SU-DHL-6 (cell line): ENCODE measurements around the gene SIX6.

Experiments
- H2AFZ ChIP-seq: fragments of 200-600 bp; sonication (generic); 2 replicates; pipeline ENCODE4 v1.6.1; 2014; ENCODE audit warnings: low read depth, mild to moderate bottlenecking, moderate library complexity, mixed read lengths, antibody characterized with exemption, low read length; ENCODE audit not compliant: severe bottlenecking
- H3F3A ChIP-seq: fragments of 200-600 bp; shearing (Covaris generic); 2 replicates; pipeline ENCODE4 v1.6.0; 2016; ENCODE audit warnings: antibody characterized with exemption, mild to moderate bottlenecking; ENCODE audit not compliant: insufficient read depth
- H3K27ac ChIP-seq: fragments of 200-600 bp; sonication (generic); 2 replicates; pipeline ENCODE4 v1.5.1; 2016; ENCODE audit warnings: low read depth, mild to moderate bottlenecking, low read length, moderate library complexity, mixed read lengths
- H3K27me3 ChIP-seq: fragments of 200-600 bp; sonication (generic), shearing (Covaris generic); 2 replicates; pipeline ENCODE4 v1.6.0; 2014; ENCODE audit warnings: mild to moderate bottlenecking, low read length
- H3K36me3 ChIP-seq: fragments of 200-600 bp; sonication (generic); 2 replicates; pipeline ENCODE4 v1.6.1; 2014; ENCODE audit warnings: mild to moderate bottlenecking, low read length, mixed read lengths
- H3K4me2 ChIP-seq: fragments of 300-600, 200-600 bp; shearing (Covaris generic), sonication (generic); 2 replicates; pipeline ENCODE4 v1.6.0; 2014; ENCODE audit warnings: low read length, low read depth, mild to moderate bottlenecking; ENCODE audit not compliant: poor library complexity, severe bottlenecking
- H3K4me3 ChIP-seq: fragments of 200-600 bp; sonication (generic); 2 replicates; pipeline ENCODE4 v1.5.1; 2014; ENCODE audit warnings: antibody characterized with exemption, low read length, mild to moderate bottlenecking, mixed read lengths; ENCODE audit not compliant: insufficient read depth, poor library complexity, severe bottlenecking
- H3K79me2 ChIP-seq: fragments of 200-600 bp; sonication (generic); 2 replicates; pipeline ENCODE4 v1.6.1; 2014; ENCODE audit warnings: mild to moderate bottlenecking, low read length, moderate library complexity; ENCODE audit not compliant: insufficient read depth
- H3K9ac ChIP-seq: fragments of 200-600 bp; sonication (generic); 2 replicates; pipeline ENCODE4 v1.7.0; 2014; ENCODE audit warnings: mild to moderate bottlenecking, low read length
- H3K9me2 ChIP-seq: fragments of 200-600 bp; sonication (generic); replicated peaks from 2 replicates; pipeline ENCODE4 v1.6.1; 2014; ENCODE audit warnings: low read length; ENCODE audit not compliant: insufficient read depth
- H3K9me3 ChIP-seq: fragments of 200-600 bp; sonication (generic); 2 replicates; pipeline ENCODE4 v1.6.1; 2014; ENCODE audit warnings: low read length, mixed read lengths; ENCODE audit not compliant: insufficient read depth
- H4K20me1 ChIP-seq: fragments of 200-600 bp; sonication (generic); 2 replicates; pipeline ENCODE4 v1.6.1; 2014; ENCODE audit warnings: low read depth, mild to moderate bottlenecking, antibody characterized with exemption, low read length, moderate library complexity, mixed read lengths
- CTCF ChIP-seq: fragments of 200-600 bp; sonication (generic); IDR thresholded peaks from one replicate; pipeline ENCODE4 v1.5.1; 2017; ENCODE audit warnings: antibody characterized with exemption, mild to moderate bottlenecking, low read length, moderate library complexity; ENCODE audit not compliant: insufficient read depth, poor library complexity, severe bottlenecking
- EZH2phosphoT487 ChIP-seq: fragments of 200-600 bp; sonication (generic), shearing (Covaris generic); conservative IDR thresholded peaks from 2 replicates; pipeline ENCODE4 v1.6.1; 2018; ENCODE audit warnings: mild to moderate bottlenecking, antibody characterized with exemption, low read length, moderate library complexity, mixed read lengths

Gene SIX6

DNA sequence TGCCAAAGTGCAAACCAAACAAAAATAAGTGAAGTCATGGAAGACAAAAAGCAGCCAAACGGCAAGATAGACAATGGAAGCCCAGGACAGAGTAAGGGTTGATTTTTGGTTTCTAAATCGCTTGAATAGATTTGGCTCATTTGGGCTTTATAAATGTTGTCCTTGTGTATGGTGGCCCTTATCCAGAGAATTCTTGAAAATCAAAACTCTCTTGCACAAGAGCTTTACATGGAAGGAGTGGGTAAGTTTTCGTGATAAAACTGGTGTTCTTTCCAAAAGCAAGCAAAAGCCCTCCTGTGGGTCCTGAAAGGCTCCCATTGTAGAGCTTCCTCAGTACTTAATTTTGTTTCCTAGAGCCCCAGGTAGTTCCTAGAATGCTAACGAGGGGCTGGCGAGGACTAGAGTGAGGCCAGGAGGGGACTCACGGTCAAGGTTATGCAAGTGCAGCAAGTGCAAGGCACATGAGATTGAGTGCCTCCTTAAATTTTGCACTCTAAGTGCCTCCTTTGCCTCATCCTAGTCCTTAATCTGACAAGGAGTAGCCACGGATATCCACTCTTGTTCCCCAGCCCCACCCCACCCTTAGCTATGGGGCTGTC is 4.1 kb downstream of the SIX6 start:
- Histone ChIP-seq H3F3A (no peaks in the 10 kb centered on the region), H4K20me1 (no peaks in the 10 kb centered on the region), H3K9me2 (no peaks in the 10 kb centered on the region), H3K9me3 (no peaks in the 10 kb centered on the region), H3K79me2 (no peaks in the 10 kb centered on the region), H2AFZ (no peak overlapping the region), H3K4me3 (no peak overlapping the region), H3K36me3 (no peaks in the 10 kb centered on the region), H3K27ac (no peak overlapping the region), H3K27me3 (no peaks in the 10 kb centered on the region), H3K4me2 (no peak overlapping the region), H3K9ac (no peak overlapping the region)
- TF ChIP-seq CTCF (no peak), EZH2phosphoT487 (no peak)

DNA sequence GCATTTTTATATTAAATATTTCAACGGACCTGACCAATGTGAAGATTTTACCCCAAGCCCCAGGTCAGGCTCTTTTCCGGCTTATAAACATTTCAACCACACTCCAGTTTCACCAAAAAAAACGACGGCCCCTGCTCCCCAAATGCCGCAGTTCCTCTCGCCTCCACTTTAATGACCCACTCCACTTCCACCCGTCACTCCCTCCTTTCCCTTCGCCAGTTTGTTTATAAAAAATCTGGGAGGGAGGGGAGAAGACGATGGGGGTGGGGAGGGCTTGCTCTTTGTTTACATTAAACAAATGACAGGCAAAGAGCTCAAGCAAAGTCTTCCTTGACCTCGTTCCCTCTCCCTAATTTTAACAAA is 5.4 kb downstream of the SIX6 start:
- Histone ChIP-seq H3K27me3 (no peaks in the 10 kb centered on the region), H3K9ac (no peak overlapping the region), H3K4me2 (no peak overlapping the region), H4K20me1 (no peaks in the 10 kb centered on the region), H3K36me3 (no peaks in the 10 kb centered on the region), H3K27ac (no peak overlapping the region), H2AFZ (no peak overlapping the region), H3K9me3 (no peaks in the 10 kb centered on the region), H3K79me2 (no peaks in the 10 kb centered on the region), H3K9me2 (no peaks in the 10 kb centered on the region), H3K4me3 (no peak overlapping the region), H3F3A (no peaks in the 10 kb centered on the region)
- TF ChIP-seq CTCF (no peak), EZH2phosphoT487 (no peak)

DNA sequence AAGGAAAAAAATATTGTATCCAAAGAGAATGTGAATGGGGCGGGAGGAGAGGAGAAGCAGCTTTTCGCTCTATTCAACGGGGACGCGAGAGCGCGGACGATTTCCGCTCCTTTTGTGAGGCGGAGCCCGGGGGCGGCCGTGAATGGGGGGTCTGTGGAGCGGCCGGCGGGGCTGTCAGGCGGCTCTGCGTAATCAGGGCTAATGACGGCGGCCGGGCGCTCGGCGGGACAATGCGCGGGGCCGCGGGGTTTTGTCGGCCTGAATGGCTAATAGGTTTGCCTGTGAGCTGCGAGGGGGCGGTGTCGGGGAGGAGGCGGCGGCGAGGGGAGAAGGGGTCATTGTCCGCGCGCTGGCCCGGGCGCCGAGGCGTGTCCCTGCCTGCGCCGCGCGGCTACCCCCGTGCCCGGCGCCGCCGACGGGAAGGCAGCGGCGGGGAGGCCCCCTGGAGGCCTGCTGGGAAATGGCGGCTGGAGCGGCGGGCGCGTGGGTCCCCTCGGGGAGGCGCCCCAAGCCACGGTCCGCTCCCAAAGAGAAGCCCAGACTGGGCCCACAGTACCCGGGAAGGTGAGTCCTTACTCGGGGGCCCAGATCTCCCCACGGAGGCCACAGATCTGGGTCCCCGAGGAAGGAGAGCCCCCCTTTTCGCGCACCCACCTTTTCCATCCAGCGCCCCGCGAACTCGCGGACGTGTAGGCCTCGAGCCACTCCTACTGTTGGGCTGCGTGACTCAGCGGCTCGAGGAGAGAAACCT is 6.0 kb downstream of the SIX6 start:
- H2AFZ ChIP-seq = no peak overlapping the region
- H3K4me2 ChIP-seq = no peak overlapping the region

More for the DNA sequence above, 6.0 kb downstream of the SIX6 start:
- Histone ChIP-seq H3F3A (no peaks in the 10 kb centered on the region), H3K79me2 (no peaks in the 10 kb centered on the region), H3K9me2 (no peaks in the 10 kb centered on the region), H3K36me3 (no peaks in the 10 kb centered on the region), H3K27me3 (no peaks in the 10 kb centered on the region), H3K9me3 (no peaks in the 10 kb centered on the region), H3K27ac (no peak overlapping the region), H3K9ac (no peak overlapping the region), H3K4me3 (no peak overlapping the region), H4K20me1 (no peaks in the 10 kb centered on the region)
- TF ChIP-seq EZH2phosphoT487 = no peak
- TF ChIP-seq CTCF = no peak
